ENCODE results near the gene KLHL33. TPM values are rescaled to one million over a fixed set of nuclear protein-coding genes. Genes with fewer than 3 reads are reported as not detected.

KLHL33 gene
- polyA plus RNA-seq, 2 of the 4 experiments (the other 2 are of a cell fraction) = not detected

- Histone ChIP-seq H3K4me2 (no peak overlapping the region), H3K9me3 (no peaks in the 10 kb centered on the region), H3K27ac (no peak overlapping the region), H3K4me3 (no peak overlapping the region), H3K4me1 (no peaks in the 10 kb centered on the region)
- DNase-seq (ENCODE audit: low read depth in 1 of 2, low spot score in 1 of 2) (no peak), FAIRE-seq (no peak), ATAC-seq (peak in 1 of 2 experiments; percentile 47; a peak in 3 of 6 replicates)
- TF ChIP-seq HOXA7 (CRISPR knock-in tag; IDR thresholded peaks at IDR 0.05) = no peak
- TF ChIP-seq SREBF2 (IDR thresholded peaks at IDR 0.05) = no peak
- WGBS (ENCODE audit: missing lambda C conversion rate) = 73% methylated on average over 5 of the region's 5 CpGs
- CTCF ChIA-PET = interaction anchor here (0.8 to 1.1 kb wide), 3 partner anchors 9 to 73 kb away, joined by 3 to 4 read pairs (median 3); no protein-coding TSS in a partner anchor
- POLR2A ChIA-PET = no interaction called here
Measured at GRCh38 chr14:20440882-20441281, 4.9 kb upstream of the KLHL33 start.

GRCh38 chr14:20440465-20440864, 4.5 kb upstream of the KLHL33 start:
- Histone ChIP-seq H3K4me3 (no peak overlapping the region), H3K27ac (no peak overlapping the region), H3K4me1 (no peaks in the 10 kb centered on the region), H3K4me2 (no peak overlapping the region), H3K9me3 (no peaks in the 10 kb centered on the region)
- FAIRE-seq (no peak), ATAC-seq (peak in 1 of 2 experiments; percentile 16; a peak in 3 of 6 replicates), DNase-seq (ENCODE audit: low read depth in 1 of 2, low spot score in 1 of 2) (no peak)
- TF ChIP-seq JUN (IDR thresholded peaks at IDR 0.05) (no peak), NR3C1 (IDR thresholded peaks at IDR 0.05) (no peak), RAD21 (conservative IDR thresholded peaks at IDR 0.05 in 1 of 2, IDR thresholded peaks at IDR 0.05 in 1 of 2) (no peak), PBX3 (IDR thresholded peaks at IDR 0.05) (no peak), FOXS1 (CRISPR knock-in tag; IDR thresholded peaks at IDR 0.05) (no peak), RARB (CRISPR knock-in tag; IDR thresholded peaks at IDR 0.05) (no peak), HOXB5 (CRISPR knock-in tag; IDR thresholded peaks at IDR 0.05) (no peak), ZSCAN20 (CRISPR knock-in tag; IDR thresholded peaks at IDR 0.05) (no peak), NPAS2 (CRISPR knock-in tag; IDR thresholded peaks at IDR 0.05; ENCODE audit: borderline replicate concordance) (no peak), HDAC2 (IDR thresholded peaks at IDR 0.05) (no peak), EHMT2 (IDR thresholded peaks at IDR 0.05; ENCODE audit: low read depth) (no peak), MAZ (IDR thresholded peaks at IDR 0.05; ENCODE audit: borderline replicate concordance, low read depth, low read length) (no peak), SREBF2 (IDR thresholded peaks at IDR 0.05) (no peak), POLR2AphosphoS2 (conservative IDR thresholded peaks at IDR 0.05; ENCODE audit: low read length) (no peak), ZC3H11A (IDR thresholded peaks at IDR 0.05) (no peak), ZNF302 (CRISPR knock-in tag; IDR thresholded peaks at IDR 0.05) (no peak), JUNB (IDR thresholded peaks at IDR 0.05) (no peak), MAX (IDR thresholded peaks at IDR 0.05) (no peak)
- ChIA-PET POLR2A (no interaction called here), CTCF (interaction anchor here (0.8 kb wide), 1 partner anchor 9 kb away, joined by 4 read pairs; no protein-coding TSS in a partner anchor)
- 68% methylated on average over 5 of the region's 5 CpGs for WGBS (ENCODE audit: missing lambda C conversion rate)

- DNase-seq (ENCODE audit: low read depth in 1 of 2, low spot score in 1 of 2) = no peak
Measured at GRCh38 chr14:20438664-20439063, 2.7 kb upstream of the KLHL33 start.

More at GRCh38 chr14:20438664-20439063, 2.7 kb upstream of the KLHL33 start:
- H3K4me1 ChIP-seq = no peaks in the 10 kb centered on the region
- no peaks in the 10 kb centered on the region for H3K9me3 ChIP-seq
- ChIA-PET POLR2A (interaction anchor here (1.1 kb wide), 1 partner anchor 8 kb away, joined by 4 read pairs; no protein-coding TSS in a partner anchor), CTCF (no interaction called here)
- FAIRE-seq = no peak
- H3K4me3 ChIP-seq = no peak overlapping the region
- TF ChIP-seq MYC (IDR thresholded peaks at IDR 0.05; ENCODE audit: borderline replicate concordance, low read length) (no peak), SREBF2 (IDR thresholded peaks at IDR 0.05) (no peak), CHD2 (IDR thresholded peaks at IDR 0.05; ENCODE audit: low read length, partially characterized antibody) (no peak), HOXB13 (CRISPR knock-in tag; IDR thresholded peaks at IDR 0.05; ENCODE audit: low read depth) (no peak), POLR2AphosphoS2 (conservative IDR thresholded peaks at IDR 0.05; ENCODE audit: low read length) (no peak), NFE2L2 (conservative IDR thresholded peaks at IDR 0.05; ENCODE audit: low read length) (no peak), RAD21 (conservative IDR thresholded peaks at IDR 0.05 in 1 of 2, IDR thresholded peaks at IDR 0.05 in 1 of 2) (no peak), BCL3 (IDR thresholded peaks at IDR 0.05) (no peak), PBX3 (IDR thresholded peaks at IDR 0.05) (no peak), ZFP36 (IDR thresholded peaks at IDR 0.05; ENCODE audit: borderline replicate concordance, partially characterized antibody) (no peak), JUN (IDR thresholded peaks at IDR 0.05) (no peak), KDM1A (IDR thresholded peaks at IDR 0.05; ENCODE audit: low read depth) (no peak), CBX8 (IDR thresholded peaks at IDR 0.05) (no peak), HDAC2 (IDR thresholded peaks at IDR 0.05) (no peak), POLR2A (IDR thresholded peaks at IDR 0.05; ENCODE audit: low read length) (no peak), NPAS2 (CRISPR knock-in tag; IDR thresholded peaks at IDR 0.05; ENCODE audit: borderline replicate concordance) (no peak), CBX2 (IDR thresholded peaks at IDR 0.05; ENCODE audit: borderline replicate concordance, low read depth) (no peak), ATOH8 (CRISPR knock-in tag; IDR thresholded peaks at IDR 0.05; ENCODE audit: low read depth) (no peak)
- H3K4me2 ChIP-seq = no peak overlapping the region
- WGBS (ENCODE audit: missing lambda C conversion rate) = 80% methylated on average over 7 of the region's 7 CpGs
- H3K27ac ChIP-seq = no peak overlapping the region
- no peak for ATAC-seq
